HepG2 (cell line): ENCODE measurements around the gene POLR3F. TPM values are rescaled to one million over a fixed set of nuclear protein-coding genes. Genes with fewer than 3 reads are reported as not detected.
A peak's percentile ranks its signal among the peaks of the same experiment; 100 is the strongest.

Experiments used
- FOXA1 ChIP-seq, 2 experiments: fragments of 450-650 bp in 1 of 2; sonication (generic) in 1 of 2; formaldehyde crosslinking in 1 of 2; IDR thresholded peaks; 2 replicates each; pipeline versions ENCODE4 v1.4.0 to v1.6.1; 2016 to 2020; ENCODE audit warnings: missing genetic modification reagents in 1 of 2
- HNF1A ChIP-seq, 2 experiments: sonication (generic) in 1 of 2; formaldehyde crosslinking in 1 of 2; IDR thresholded peaks; 2 replicates each; pipeline versions ENCODE4 v1.4.0 to v1.6.1; 2016 to 2020; ENCODE audit warnings: borderline replicate concordance in 1 of 2, low read depth in 1 of 2, mild to moderate bottlenecking in 1 of 2, missing genetic modification reagents in 1 of 2
- HNF4G ChIP-seq, 2 experiments: sonication (generic) in 1 of 2; formaldehyde crosslinking in 1 of 2; IDR thresholded peaks; 2 replicates each; pipeline versions ENCODE4 v1.4.0 to v1.6.1; 2011 to 2020; ENCODE audit warnings: borderline replicate concordance in 2 of 2, low read depth in 2 of 2, mild to moderate bottlenecking in 2 of 2, low read length in 1 of 2, missing genetic modification reagents in 1 of 2, moderate library complexity in 1 of 2
- IKZF1 ChIP-seq: fragments of 450-650 bp; IDR thresholded peaks from 2 replicates; pipeline ENCODE4 v1.7.1; 2016
- RCOR2 ChIP-seq: IDR thresholded peaks from 2 replicates; pipeline ENCODE4 v1.6.1; 2016; ENCODE audit warnings: missing biosample characterization, missing genetic modification reagents
- TGIF2 ChIP-seq: IDR thresholded peaks from 2 replicates; pipeline ENCODE4 v1.6.1; 2016; ENCODE audit warnings: control low read depth, missing compliant biosample characterization
- ZBTB21 ChIP-seq: sonication (generic); formaldehyde crosslinking; IDR thresholded peaks from 2 replicates; pipeline ENCODE4 v1.4.0; 2020; ENCODE audit warnings: missing genetic modification reagents
- ZNF441 ChIP-seq: sonication (generic); formaldehyde crosslinking; IDR thresholded peaks from 2 replicates; pipeline ENCODE4 v1.7.0; 2021; ENCODE audit warnings: missing genetic modification reagents, borderline replicate concordance
- ZNF484 ChIP-seq: sonication (generic); formaldehyde crosslinking; IDR thresholded peaks from 2 replicates; pipeline ENCODE4 v1.5.1; 2020; ENCODE audit warnings: mild to moderate bottlenecking, low read depth, missing genetic modification reagents, borderline replicate concordance
- ZNF569 ChIP-seq: sonication (generic); formaldehyde crosslinking; IDR thresholded peaks from 2 replicates; pipeline ENCODE4 v1.5.0; 2020; ENCODE audit warnings: mild to moderate bottlenecking, missing genetic modification reagents, moderate library complexity, borderline replicate concordance
- ZNF639 ChIP-seq: conservative IDR thresholded peaks from 2 replicates; pipeline ENCODE4 v1.6.1; 2018; ENCODE audit warnings: missing genetic modification reagents
- ZNF703 ChIP-seq: sonication (generic); formaldehyde crosslinking; IDR thresholded peaks from 2 replicates; pipeline ENCODE4 v1.5.1; 2020; ENCODE audit warnings: missing genetic modification reagents, mild to moderate bottlenecking, moderate library complexity, borderline replicate concordance
- ZNF704 ChIP-seq: sonication (generic); formaldehyde crosslinking; IDR thresholded peaks from 2 replicates; pipeline ENCODE4 v1.8.1; 2023; ENCODE audit warnings: mild to moderate bottlenecking, inconsistent platforms, moderate library complexity, missing genetic modification reagents, borderline replicate concordance
- polyA plus RNA-seq, 8 experiments: library from polyadenylated mRNA; depleted of rRNA in 3 of 8; stranded (reverse) in 7 of 8; unstranded in 1 of 8; fragments of >200 nt; fragmentation: Illumina TruSeq in 4 of 8; extraction: Trizol in 4 of 8; gene quantifications; 2 replicates each; pipeline versions ENCODE4 v1.2.1 to v1.2.3, GENCODE V29; 2011 to 2016; ENCODE audit warnings: low read depth in 4 of 8, missing spikeins in 1 of 8, mixed read lengths in 1 of 8; ENCODE audit not compliant: insufficient read depth in 1 of 8
- total RNA-seq, 5 experiments: library from RNA; depleted of rRNA; stranded (reverse); fragments of >200 nt; fragmentation: Illumina TruSeq; extraction: Trizol; gene quantifications; 2 replicates each; pipeline ENCODE4 v1.2.3, GENCODE V29; 2016; ENCODE audit warnings: low read depth in 1 of 5
- TF ChIP-seq, protein P1 (sequence below): sonication (generic); formaldehyde crosslinking; IDR thresholded peaks from 2 replicates; pipeline ENCODE4 v1.5.0; 2020; ENCODE audit warnings: missing genetic modification reagents
- TF ChIP-seq, protein P2 (sequence below): sonication (generic); formaldehyde crosslinking; IDR thresholded peaks from 2 replicates; pipeline ENCODE4 v1.8.1; 2023; ENCODE audit warnings: mild to moderate bottlenecking, missing genetic modification reagents, borderline replicate concordance

The POLR3F gene
- total and polyA plus RNA-seq, 2 of the 13 experiments (the other 11 are each of a cell fraction or from before 2014, with no cell fraction given): 11.7 to 25.5 TPM

DNA sequence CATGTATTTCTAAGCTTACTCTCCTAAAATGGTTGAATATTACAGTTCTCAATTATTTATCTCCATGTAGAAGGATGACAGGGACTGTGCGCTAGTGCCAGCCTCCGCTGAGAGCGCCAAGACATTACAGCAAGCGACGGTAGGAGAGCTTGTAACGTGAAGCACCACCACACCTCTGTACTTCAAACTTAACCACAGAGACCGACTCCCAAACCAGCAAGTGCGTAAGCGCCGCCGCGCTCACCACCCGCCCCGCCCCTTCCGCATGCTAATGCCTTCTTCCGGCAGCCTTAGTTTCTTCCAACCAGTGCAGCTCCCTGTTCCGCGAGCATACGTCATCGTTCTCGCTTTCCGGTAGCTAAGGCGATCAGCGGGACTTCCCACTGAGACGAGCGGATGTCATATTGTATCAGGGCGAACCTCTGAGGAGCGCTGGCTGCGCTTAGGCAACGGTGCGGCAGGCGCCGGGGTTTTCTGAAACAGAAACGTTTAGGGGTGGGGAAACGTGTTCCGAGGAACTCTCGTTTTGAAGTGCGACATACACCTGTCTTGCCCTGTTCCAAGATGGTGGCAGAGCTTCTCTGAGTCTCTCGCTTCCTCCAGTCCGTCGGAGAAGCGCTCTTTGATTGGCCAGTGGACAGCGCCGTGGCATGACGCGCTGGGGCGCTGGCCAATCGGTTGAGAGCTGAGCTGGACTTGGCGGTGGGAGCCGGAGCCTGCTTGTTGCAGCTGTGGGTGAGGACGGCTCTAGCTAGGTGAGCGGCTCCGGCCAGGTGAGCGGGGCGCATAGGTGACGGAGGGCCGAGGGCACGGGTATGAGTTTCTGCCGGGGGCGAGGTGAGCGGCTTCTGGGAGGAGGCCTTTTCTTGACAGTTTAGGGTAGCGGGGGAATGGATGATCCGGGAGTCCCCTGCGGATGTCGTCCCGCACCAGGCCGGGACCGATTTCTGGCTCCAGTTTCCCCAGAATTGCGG, 40.3 kb downstream of the POLR3F start, which contains the start of gene SEC23B (continued):
- TF ChIP-seq HNF1A (IDR thresholded peaks at IDR 0.05; ENCODE audit: low read depth): no peak
- peak; percentile 63; the same call in 1 of the 2 replicates for TF ChIP-seq HNF1A (CRISPR knock-in tag; IDR thresholded peaks at IDR 0.05; ENCODE audit: borderline replicate concordance)
- TF ChIP-seq, protein P1, sequence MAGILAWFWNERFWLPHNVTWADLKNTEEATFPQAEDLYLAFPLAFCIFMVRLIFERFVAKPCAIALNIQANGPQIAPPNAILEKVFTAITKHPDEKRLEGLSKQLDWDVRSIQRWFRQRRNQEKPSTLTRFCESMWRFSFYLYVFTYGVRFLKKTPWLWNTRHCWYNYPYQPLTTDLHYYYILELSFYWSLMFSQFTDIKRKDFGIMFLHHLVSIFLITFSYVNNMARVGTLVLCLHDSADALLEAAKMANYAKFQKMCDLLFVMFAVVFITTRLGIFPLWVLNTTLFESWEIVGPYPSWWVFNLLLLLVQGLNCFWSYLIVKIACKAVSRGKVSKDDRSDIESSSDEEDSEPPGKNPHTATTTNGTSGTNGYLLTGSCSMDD: no peak; the same call in 1 of the 2 replicates
- no peak; the same call in 1 of the 2 replicates for TF ChIP-seq ZNF703 (CRISPR knock-in tag)
- TF ChIP-seq FOXA1 (IDR thresholded peaks at IDR 0.05): no peak
- TF ChIP-seq FOXA1 (CRISPR knock-in tag; IDR thresholded peaks at IDR 0.05): peak; percentile 4; the same call in 1 of the 2 replicates
- TF ChIP-seq ZNF704 (CRISPR knock-in tag): peak; percentile 98
- peak; percentile 84; the same call in 1 of the 2 replicates for TF ChIP-seq ZNF441 (CRISPR knock-in tag)
- TF ChIP-seq HNF4G (IDR thresholded peaks at IDR 0.05; ENCODE audit: borderline replicate concordance, low read depth, low read length): no peak; the same call in 1 of the 2 replicates
- TF ChIP-seq HNF4G (CRISPR knock-in tag; IDR thresholded peaks at IDR 0.05; ENCODE audit: borderline replicate concordance, low read depth): peak; percentile 23; the same call in 1 of the 2 replicates
- peak; percentile 36; the same call in 1 of the 2 replicates for TF ChIP-seq RCOR2 (CRISPR knock-in tag)
- peak; percentile 98 for TF ChIP-seq ZBTB21 (CRISPR knock-in tag)
- TF ChIP-seq ZNF569 (CRISPR knock-in tag): no peak
- no peak for TF ChIP-seq IKZF1
- TF ChIP-seq TGIF2 (CRISPR knock-in tag): peak; percentile 49
- TF ChIP-seq, protein P2, sequence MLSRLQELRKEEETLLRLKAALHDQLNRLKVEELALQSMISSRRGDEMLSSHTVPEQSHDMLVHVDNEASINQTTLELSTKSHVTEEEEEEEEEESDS: peak; percentile 33
- peak; percentile 79; the same call in 1 of the 2 replicates for TF ChIP-seq ZNF639 (CRISPR knock-in tag)
- no peak; the same call in 1 of the 2 replicates for TF ChIP-seq ZNF484 (CRISPR knock-in tag)
